Measurements from ENCODE around the gene PLXNA4. TPM values are rescaled to one million over a fixed set of nuclear protein-coding genes. Genes with fewer than 3 reads are reported as not detected.

PLXNA4 gene
- total RNA-seq, 1 donor from 2014 or later, result 16.2 TPM

DNA sequence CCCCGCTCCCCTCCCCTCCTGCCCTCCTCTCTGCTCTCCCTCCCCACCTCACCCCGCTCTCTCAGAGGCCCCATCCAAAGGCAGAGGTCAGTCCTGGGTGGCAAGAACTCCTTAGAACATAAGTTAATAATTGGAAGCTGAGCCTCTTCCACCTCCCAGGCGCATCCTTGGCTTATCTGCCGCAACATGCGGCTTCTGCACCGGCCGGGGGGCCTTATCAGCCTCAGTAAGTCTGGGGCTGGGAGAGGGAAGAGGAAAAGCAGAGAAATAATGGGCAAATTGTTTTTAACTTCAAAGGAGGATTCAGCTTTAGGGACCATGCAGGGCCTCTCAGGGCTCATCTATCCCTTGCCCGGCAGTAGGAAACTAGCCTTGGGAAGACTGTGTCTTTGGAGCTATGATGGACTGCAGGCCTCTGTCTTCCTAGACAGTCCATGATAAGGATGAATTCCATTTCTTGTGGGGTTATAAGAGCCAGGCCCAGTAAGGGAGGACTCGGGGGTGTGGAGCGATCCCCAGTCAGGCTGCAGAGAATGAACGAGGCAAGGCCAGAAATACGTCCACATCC lies 411.6 kb downstream of the PLXNA4 start:
- no peaks in the 10 kb centered on the region for H3K27me3 Mint-ChIP-seq (ENCODE audit: unreplicated experiment)
- DNase-seq, result no peak
- no peak overlapping the region for H3K4me3 Mint-ChIP-seq (ENCODE audit: unreplicated experiment)
- peaks cover 29% of the 10 kb centered on the region for H3K4me1 Mint-ChIP-seq (ENCODE audit: low read depth, unreplicated experiment)
- H3K27ac Mint-ChIP-seq (ENCODE audit: unreplicated experiment), result no peak overlapping the region
- peaks cover 13% of the 10 kb centered on the region for H3K9me3 Mint-ChIP-seq (ENCODE audit: unreplicated experiment)
- H3K36me3 Mint-ChIP-seq (ENCODE audit: unreplicated experiment), result no peaks in the 10 kb centered on the region
- TF ChIP-seq, protein P1, sequence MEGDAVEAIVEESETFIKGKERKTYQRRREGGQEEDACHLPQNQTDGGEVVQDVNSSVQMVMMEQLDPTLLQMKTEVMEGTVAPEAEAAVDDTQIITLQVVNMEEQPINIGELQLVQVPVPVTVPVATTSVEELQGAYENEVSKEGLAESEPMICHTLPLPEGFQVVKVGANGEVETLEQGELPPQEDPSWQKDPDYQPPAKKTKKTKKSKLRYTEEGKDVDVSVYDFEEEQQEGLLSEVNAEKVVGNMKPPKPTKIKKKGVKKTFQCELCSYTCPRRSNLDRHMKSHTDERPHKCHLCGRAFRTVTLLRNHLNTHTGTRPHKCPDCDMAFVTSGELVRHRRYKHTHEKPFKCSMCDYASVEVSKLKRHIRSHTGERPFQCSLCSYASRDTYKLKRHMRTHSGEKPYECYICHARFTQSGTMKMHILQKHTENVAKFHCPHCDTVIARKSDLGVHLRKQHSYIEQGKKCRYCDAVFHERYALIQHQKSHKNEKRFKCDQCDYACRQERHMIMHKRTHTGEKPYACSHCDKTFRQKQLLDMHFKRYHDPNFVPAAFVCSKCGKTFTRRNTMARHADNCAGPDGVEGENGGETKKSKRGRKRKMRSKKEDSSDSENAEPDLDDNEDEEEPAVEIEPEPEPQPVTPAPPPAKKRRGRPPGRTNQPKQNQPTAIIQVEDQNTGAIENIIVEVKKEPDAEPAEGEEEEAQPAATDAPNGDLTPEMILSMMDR (IDR thresholded peaks at IDR 0.05; ENCODE audit: partially characterized antibody, unreplicated experiment), result no peak

DNA sequence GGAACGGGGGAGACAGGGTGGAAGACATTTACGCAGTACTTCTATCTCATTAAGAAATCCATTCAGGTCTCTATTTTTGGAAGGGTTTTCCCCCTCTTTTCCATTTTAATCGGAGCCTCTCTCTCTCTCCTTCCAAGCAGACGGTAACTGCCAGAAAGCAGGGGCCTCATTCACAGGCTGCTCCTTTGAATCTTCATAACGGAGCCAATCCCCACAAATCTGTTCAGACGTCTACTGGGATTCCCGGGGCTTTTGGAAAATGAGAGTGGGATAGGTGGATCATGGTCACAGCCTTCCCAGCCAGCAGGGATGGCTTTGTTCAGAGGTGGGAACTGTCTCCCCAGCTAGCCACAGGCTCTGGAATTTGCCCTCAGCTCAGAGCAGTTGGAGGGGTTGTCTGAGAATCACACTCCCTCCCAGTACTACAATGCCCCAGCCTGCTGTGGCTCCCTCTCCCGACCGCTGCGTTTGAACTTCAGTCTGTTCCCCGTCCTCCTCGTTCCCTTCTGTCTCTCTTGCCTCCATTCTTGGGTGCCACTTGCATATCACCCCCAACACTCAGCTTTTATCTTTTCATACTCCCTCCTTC lies 413.6 kb downstream of the PLXNA4 start:
- no peak overlapping the region for H3K4me3 Mint-ChIP-seq (ENCODE audit: unreplicated experiment)
- H3K36me3 Mint-ChIP-seq (ENCODE audit: unreplicated experiment), result no peaks in the 10 kb centered on the region
- H3K9me3 Mint-ChIP-seq (ENCODE audit: unreplicated experiment), result peaks cover 13% of the 10 kb centered on the region
- H3K27me3 Mint-ChIP-seq (ENCODE audit: unreplicated experiment), result no peaks in the 10 kb centered on the region
- DNase-seq, result no peak
- H3K4me1 Mint-ChIP-seq (ENCODE audit: low read depth, unreplicated experiment), result peaks cover 32% of the 10 kb centered on the region
- peak overlapping the region; percentile 59 for H3K27ac Mint-ChIP-seq (ENCODE audit: unreplicated experiment)
- TF ChIP-seq, protein P1 (IDR thresholded peaks at IDR 0.05; ENCODE audit: partially characterized antibody, unreplicated experiment), result no peak

DNA sequence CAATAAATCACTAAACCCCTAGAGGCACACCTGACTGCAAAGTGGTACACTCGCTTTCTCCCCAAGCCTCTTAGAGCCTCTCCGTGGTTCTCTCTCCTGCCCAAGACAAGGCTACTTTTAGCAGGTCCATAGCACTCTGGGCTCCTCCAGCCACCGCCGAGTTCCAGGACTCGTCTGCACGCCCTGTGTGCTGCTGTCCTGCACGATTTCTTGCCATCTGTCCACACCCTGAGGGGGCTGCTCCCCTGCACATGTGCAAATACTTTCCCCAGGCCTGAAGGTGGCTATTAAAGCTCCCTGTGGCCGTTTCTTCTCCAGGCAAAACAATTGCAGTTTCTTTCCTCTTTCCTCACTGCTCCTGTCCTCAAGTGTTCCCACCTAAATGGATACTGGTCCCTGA lies 414.3 kb downstream of the PLXNA4 start:
- peaks cover 32% of the 10 kb centered on the region for H3K4me1 Mint-ChIP-seq (ENCODE audit: low read depth, unreplicated experiment)
- TF ChIP-seq, protein P1 (IDR thresholded peaks at IDR 0.05; ENCODE audit: partially characterized antibody, unreplicated experiment), result no peak

DNA sequence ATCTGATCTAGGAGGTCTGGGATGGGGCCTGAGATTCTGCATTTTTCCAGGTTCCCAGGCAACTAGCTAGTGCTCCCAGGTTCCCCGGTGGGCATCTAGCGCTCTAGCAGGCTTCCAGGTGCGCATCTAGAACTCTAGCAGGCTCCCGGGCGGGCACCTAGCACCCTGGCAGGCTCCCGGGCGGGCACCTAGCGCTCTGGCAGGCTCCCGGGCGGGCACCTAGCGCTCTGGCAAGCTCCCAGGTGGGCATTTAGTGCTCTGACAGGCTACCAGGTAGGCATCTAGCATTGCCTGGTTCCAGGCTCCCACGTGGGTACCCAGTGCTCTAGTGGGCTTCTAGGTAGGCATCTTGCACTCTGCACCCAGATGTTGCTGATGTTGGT lies 414.7 kb downstream of the PLXNA4 start:
- H3K4me3 Mint-ChIP-seq (ENCODE audit: unreplicated experiment), result no peak overlapping the region
- H3K27ac Mint-ChIP-seq (ENCODE audit: unreplicated experiment), result no peak overlapping the region
- DNase-seq, result no peak
- H3K9me3 Mint-ChIP-seq (ENCODE audit: unreplicated experiment), result peaks cover 13% of the 10 kb centered on the region
- no peaks in the 10 kb centered on the region for H3K36me3 Mint-ChIP-seq (ENCODE audit: unreplicated experiment)
- no peaks in the 10 kb centered on the region for H3K27me3 Mint-ChIP-seq (ENCODE audit: unreplicated experiment)
- TF ChIP-seq, protein P1 (IDR thresholded peaks at IDR 0.05; ENCODE audit: partially characterized antibody, unreplicated experiment), result no peak
- H3K4me1 Mint-ChIP-seq (ENCODE audit: low read depth, unreplicated experiment), result peaks cover 32% of the 10 kb centered on the region

More for the DNA sequence above, 414.3 kb downstream of the PLXNA4 start:
- H3K27me3 Mint-ChIP-seq (ENCODE audit: unreplicated experiment), result no peaks in the 10 kb centered on the region
- no peaks in the 10 kb centered on the region for H3K36me3 Mint-ChIP-seq (ENCODE audit: unreplicated experiment)
- peak overlapping the region; percentile 59 for H3K27ac Mint-ChIP-seq (ENCODE audit: unreplicated experiment)
- peak overlapping the region; percentile 31 for H3K4me3 Mint-ChIP-seq (ENCODE audit: unreplicated experiment)
- H3K9me3 Mint-ChIP-seq (ENCODE audit: unreplicated experiment), result peaks cover 13% of the 10 kb centered on the region
- no peak for DNase-seq
